SK-N-SH treated with all-trans-retinoic acid at 6 μM for 48 hours (cell line): Measurements from ENCODE around the gene PRTFDC1.

Experiments used
- ATAC-seq: fragments of 200-7000 bp; cut with Tn5 transposase; 3 replicates; pipeline ENCODE4 v1.9.1; 2020; ENCODE audit warnings: mild to moderate bottlenecking, moderate library complexity
- ARNTL ChIP-seq: fragments of 450-650 bp; formaldehyde crosslinking; IDR thresholded peaks from 2 replicates; pipeline ENCODE4 v1.5.0; 2020; ENCODE audit warnings: low read depth, mild to moderate bottlenecking, moderate library complexity, borderline replicate concordance
- BACH2 ChIP-seq: fragments of 250-450 bp; sonication (Bioruptor Pico); IDR thresholded peaks from 2 replicates; pipeline ENCODE4 v1.9.0; 2021; ENCODE audit warnings: mild to moderate bottlenecking, borderline replicate concordance
- CREB5 ChIP-seq: fragments of 250-450 bp; sonication (Bioruptor Pico); IDR thresholded peaks from 2 replicates; pipeline ENCODE4 v1.5.1; 2020; ENCODE audit warnings: low read depth, mild to moderate bottlenecking, moderate library complexity
- CSDC2 ChIP-seq: fragments of 250-450 bp; sonication (Bioruptor Pico); IDR thresholded peaks from 2 replicates; pipeline ENCODE4 v1.5.0; 2020; ENCODE audit warnings: mild to moderate bottlenecking, moderate library complexity
- ESRRG ChIP-seq: fragments of 250-450 bp; sonication (Bioruptor Pico); IDR thresholded peaks from 2 replicates; pipeline ENCODE4 v1.6.1; 2021; ENCODE audit warnings: mild to moderate bottlenecking
- GLIS3 ChIP-seq: fragments of 250-450 bp; sonication (Bioruptor Pico); IDR thresholded peaks from 2 replicates; pipeline ENCODE4 v1.5.0; 2020; ENCODE audit warnings: mild to moderate bottlenecking, moderate library complexity
- ISL1 ChIP-seq: fragments of 250-450 bp; sonication (Bioruptor Pico); IDR thresholded peaks from 2 replicates; pipeline ENCODE4 v2.1.2; 2022; ENCODE audit warnings: mild to moderate bottlenecking, moderate library complexity
- OSR1 ChIP-seq: fragments of 250-450 bp; sonication (Bioruptor Pico); IDR thresholded peaks from 2 replicates; pipeline ENCODE4 v1.8.0; 2022; ENCODE audit warnings: moderate library complexity, mild to moderate bottlenecking, inconsistent platforms
- POU6F1 ChIP-seq: fragments of 250-450 bp; sonication (Bioruptor Pico); IDR thresholded peaks from 2 replicates; pipeline ENCODE4 v1.8.0; 2021; ENCODE audit warnings: low read depth, mild to moderate bottlenecking, moderate library complexity, borderline replicate concordance
- PPARA ChIP-seq: fragments of 250-450 bp; sonication (Bioruptor Pico); IDR thresholded peaks from 2 replicates; pipeline ENCODE4 v1.5.0; 2020; ENCODE audit warnings: mild to moderate bottlenecking, borderline replicate concordance
- SNAI2 ChIP-seq: fragments of 250-450 bp; sonication (Bioruptor Pico); IDR thresholded peaks from 2 replicates; pipeline ENCODE4 v1.5.0; 2020; ENCODE audit warnings: mild to moderate bottlenecking, moderate library complexity
- TCF4 ChIP-seq: fragments of 250-450 bp; sonication (Bioruptor Pico); IDR thresholded peaks from 2 replicates; pipeline ENCODE4 v1.8.0; 2021; ENCODE audit warnings: mild to moderate bottlenecking, moderate library complexity, borderline replicate concordance
- ZC3H10 ChIP-seq: fragments of 250-450 bp; sonication (Bioruptor Pico); IDR thresholded peaks from 2 replicates; pipeline ENCODE4 v1.5.1; 2021; ENCODE audit warnings: mild to moderate bottlenecking, moderate library complexity
- ZFP3 ChIP-seq: fragments of 250-450 bp; sonication (Bioruptor Pico); IDR thresholded peaks from 2 replicates; pipeline ENCODE4 v1.5.0; 2020; ENCODE audit warnings: mild to moderate bottlenecking, moderate library complexity
- ZFP30 ChIP-seq: fragments of 450-650 bp; formaldehyde crosslinking; IDR thresholded peaks from 2 replicates; pipeline ENCODE4 v1.5.0; 2022; ENCODE audit warnings: mild to moderate bottlenecking, moderate library complexity
- ZNF565 ChIP-seq: fragments of 450-650 bp; formaldehyde crosslinking; conservative IDR thresholded peaks from 2 replicates; pipeline ENCODE4 v1.5.0; 2020; ENCODE audit warnings: low read depth, mild to moderate bottlenecking, moderate library complexity
- ZNF8 ChIP-seq: fragments of 450-650 bp; formaldehyde crosslinking; IDR thresholded peaks from 2 replicates; pipeline ENCODE4 v1.5.0; 2020; ENCODE audit warnings: mild to moderate bottlenecking, moderate library complexity
- TF ChIP-seq, protein P1 (sequence below): fragments of 250-450 bp; sonication (Bioruptor Pico); IDR thresholded peaks from 2 replicates; pipeline ENCODE4 v1.5.1; 2021; ENCODE audit warnings: mild to moderate bottlenecking, moderate library complexity
- TF ChIP-seq, protein P2 (sequence below): fragments of 250-450 bp; sonication (Bioruptor Pico); IDR thresholded peaks from 2 replicates; pipeline ENCODE4 v1.5.0; 2020; ENCODE audit warnings: mild to moderate bottlenecking, moderate library complexity

PRTFDC1 gene

DNA sequence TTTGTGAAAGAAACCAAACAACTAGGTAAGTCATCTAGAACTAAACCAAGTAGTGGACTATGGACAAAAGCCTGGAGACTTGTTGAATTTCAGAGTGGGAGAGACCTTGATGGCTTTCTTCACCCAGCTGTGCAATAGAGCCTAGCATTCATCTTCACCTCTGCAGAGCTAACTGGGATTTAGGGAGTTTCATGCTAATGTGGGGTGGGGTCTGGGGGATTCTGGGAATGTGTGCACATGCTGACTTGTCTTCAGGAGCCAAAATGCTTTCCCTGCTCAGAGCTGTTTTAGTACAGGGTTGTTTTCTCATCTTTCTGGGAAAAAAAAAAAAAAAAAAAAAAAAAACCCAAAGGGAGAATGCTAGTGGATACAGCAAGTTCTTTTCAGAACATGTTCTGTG is 147.4 kb downstream of the PRTFDC1 start:
- no peak for TF ChIP-seq OSR1 (CRISPR knock-in tag)
- TF ChIP-seq GLIS3 (CRISPR knock-in tag), result no peak
- TF ChIP-seq ARNTL (CRISPR knock-in tag), result no peak
- TF ChIP-seq POU6F1 (CRISPR knock-in tag), result no peak
- TF ChIP-seq CSDC2 (CRISPR knock-in tag), result no peak
- TF ChIP-seq ZFP30, result no peak
- TF ChIP-seq ZC3H10 (CRISPR knock-in tag), result no peak
- no peak for TF ChIP-seq CREB5 (CRISPR knock-in tag)
- no peak for TF ChIP-seq ESRRG (CRISPR knock-in tag)
- TF ChIP-seq ZFP3, result no peak
- TF ChIP-seq ZNF565 (CRISPR knock-in tag), result no peak
- ATAC-seq, result no peak

DNA sequence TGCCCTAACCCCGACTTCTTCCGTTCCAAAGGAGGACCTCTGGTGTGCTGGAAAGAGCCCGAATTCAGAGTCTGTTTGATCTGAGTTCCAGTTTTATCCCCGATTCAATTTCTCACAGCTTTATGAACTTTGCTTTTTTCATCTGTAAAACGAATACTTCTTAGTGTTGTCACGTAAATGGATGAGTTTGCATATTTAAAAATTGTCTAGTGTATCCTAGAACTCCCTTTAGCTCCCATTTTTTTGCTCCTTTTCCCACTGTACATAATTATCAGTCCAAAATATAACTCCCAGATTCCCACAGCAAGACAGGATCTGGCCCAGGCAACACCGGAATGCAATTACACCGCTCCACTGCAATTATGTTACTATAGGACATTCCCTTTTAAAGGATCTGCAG is 148.0 kb downstream of the PRTFDC1 start:
- TF ChIP-seq ZNF565 (CRISPR knock-in tag), result no peak
- TF ChIP-seq ISL1 (CRISPR knock-in tag), result no peak
- TF ChIP-seq, protein P1, sequence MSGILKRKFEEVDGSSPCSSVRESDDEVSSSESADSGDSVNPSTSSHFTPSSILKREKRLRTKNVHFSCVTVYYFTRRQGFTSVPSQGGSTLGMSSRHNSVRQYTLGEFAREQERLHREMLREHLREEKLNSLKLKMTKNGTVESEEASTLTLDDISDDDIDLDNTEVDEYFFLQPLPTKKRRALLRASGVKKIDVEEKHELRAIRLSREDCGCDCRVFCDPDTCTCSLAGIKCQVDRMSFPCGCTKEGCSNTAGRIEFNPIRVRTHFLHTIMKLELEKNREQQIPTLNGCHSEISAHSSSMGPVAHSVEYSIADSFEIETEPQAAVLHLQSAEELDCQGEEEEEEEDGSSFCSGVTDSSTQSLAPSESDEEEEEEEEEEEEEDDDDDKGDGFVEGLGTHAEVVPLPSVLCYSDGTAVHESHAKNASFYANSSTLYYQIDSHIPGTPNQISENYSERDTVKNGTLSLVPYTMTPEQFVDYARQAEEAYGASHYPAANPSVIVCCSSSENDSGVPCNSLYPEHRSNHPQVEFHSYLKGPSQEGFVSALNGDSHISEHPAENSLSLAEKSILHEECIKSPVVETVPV (CRISPR knock-in tag), result no peak
- TF ChIP-seq TCF4, result no peak
- TF ChIP-seq POU6F1 (CRISPR knock-in tag), result no peak
- no peak for TF ChIP-seq CSDC2 (CRISPR knock-in tag)
- TF ChIP-seq ZC3H10 (CRISPR knock-in tag), result no peak
- no peak for TF ChIP-seq PPARA
- TF ChIP-seq ESRRG (CRISPR knock-in tag), result no peak
- TF ChIP-seq ZFP30, result no peak
- TF ChIP-seq CREB5 (CRISPR knock-in tag), result no peak
- no peak for TF ChIP-seq BACH2 (CRISPR knock-in tag)
- no peak for TF ChIP-seq ARNTL (CRISPR knock-in tag)
- ATAC-seq, result no peak

DNA sequence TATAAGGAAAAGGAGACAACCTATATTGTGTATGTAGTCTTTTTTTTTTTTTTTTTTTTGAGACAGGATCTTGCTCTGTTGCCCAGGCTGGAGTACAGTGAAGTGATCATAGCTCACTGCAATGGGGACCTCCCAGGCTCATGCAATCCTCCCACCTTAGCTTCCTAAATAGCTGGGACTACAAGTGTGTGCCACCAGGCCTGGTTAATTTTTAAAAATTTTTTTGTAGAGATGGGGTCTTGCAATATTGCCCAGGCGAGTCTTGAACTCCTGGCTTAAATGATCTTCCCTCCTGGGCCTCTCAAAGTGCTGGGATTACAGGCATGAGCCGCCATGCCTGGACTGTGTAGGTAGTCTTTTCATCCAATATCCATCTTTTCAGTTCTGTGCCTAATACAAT is 150.0 kb downstream of the PRTFDC1 start:
- ATAC-seq, result no peak
- no peak for TF ChIP-seq BACH2 (CRISPR knock-in tag)
- TF ChIP-seq TCF4, result no peak
- TF ChIP-seq, protein P2, sequence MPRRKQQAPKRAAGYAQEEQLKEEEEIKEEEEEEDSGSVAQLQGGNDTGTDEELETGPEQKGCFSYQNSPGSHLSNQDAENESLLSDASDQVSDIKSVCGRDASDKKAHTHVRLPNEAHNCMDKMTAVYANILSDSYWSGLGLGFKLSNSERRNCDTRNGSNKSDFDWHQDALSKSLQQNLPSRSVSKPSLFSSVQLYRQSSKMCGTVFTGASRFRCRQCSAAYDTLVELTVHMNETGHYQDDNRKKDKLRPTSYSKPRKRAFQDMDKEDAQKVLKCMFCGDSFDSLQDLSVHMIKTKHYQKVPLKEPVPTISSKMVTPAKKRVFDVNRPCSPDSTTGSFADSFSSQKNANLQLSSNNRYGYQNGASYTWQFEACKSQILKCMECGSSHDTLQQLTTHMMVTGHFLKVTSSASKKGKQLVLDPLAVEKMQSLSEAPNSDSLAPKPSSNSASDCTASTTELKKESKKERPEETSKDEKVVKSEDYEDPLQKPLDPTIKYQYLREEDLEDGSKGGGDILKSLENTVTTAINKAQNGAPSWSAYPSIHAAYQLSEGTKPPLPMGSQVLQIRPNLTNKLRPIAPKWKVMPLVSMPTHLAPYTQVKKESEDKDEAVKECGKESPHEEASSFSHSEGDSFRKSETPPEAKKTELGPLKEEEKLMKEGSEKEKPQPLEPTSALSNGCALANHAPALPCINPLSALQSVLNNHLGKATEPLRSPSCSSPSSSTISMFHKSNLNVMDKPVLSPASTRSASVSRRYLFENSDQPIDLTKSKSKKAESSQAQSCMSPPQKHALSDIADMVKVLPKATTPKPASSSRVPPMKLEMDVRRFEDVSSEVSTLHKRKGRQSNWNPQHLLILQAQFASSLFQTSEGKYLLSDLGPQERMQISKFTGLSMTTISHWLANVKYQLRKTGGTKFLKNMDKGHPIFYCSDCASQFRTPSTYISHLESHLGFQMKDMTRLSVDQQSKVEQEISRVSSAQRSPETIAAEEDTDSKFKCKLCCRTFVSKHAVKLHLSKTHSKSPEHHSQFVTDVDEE (CRISPR knock-in tag), result no peak
- TF ChIP-seq PPARA, result no peak
- TF ChIP-seq ZNF8, result no peak
- no peak for TF ChIP-seq SNAI2 (CRISPR knock-in tag)
- TF ChIP-seq ISL1 (CRISPR knock-in tag), result no peak
- no peak for TF ChIP-seq CREB5 (CRISPR knock-in tag)
- no peak for TF ChIP-seq ZC3H10 (CRISPR knock-in tag)
- no peak for TF ChIP-seq OSR1 (CRISPR knock-in tag)
- TF ChIP-seq ARNTL (CRISPR knock-in tag), result no peak
